Measurements from ENCODE around the gene PVR. TPM values are rescaled to one million over a fixed set of nuclear protein-coding genes. Genes with fewer than 3 reads are reported as not detected.

The PVR gene
- total and polyA plus RNA-seq, 9 of the 15 experiments (the other 6 are each of a cell fraction or from before 2014, with no cell fraction given) = 0.89 to 14.5 (median 9.8) TPM

GRCh38 chr19:44602081-44602480, 41.6 kb upstream of the PVR start:
- ChIA-PET CTCF (ENCODE audit: low intra/inter-chr PET ratio) (no interaction called here), POLR2A (interaction anchor here (0.8 to 1.3 kb wide), 2 partner anchors 9 to 14 kb away, joined by 3 to 7 read pairs; no protein-coding TSS in a partner anchor)
- FAIRE-seq (peak; percentile 51), ATAC-seq (peak; percentile 81), DNase-seq (ENCODE audit: extremely low read depth in 1 of 4, low spot score in 3 of 4) (no peak)
- no peaks in the 10 kb centered on the region for H3K9me1 ChIP-seq (ENCODE audit: control insufficient read depth, insufficient read depth, low read length)
- no peak overlapping the region for H3K4me2 ChIP-seq (ENCODE audit: insufficient read depth, low read length)
- H3K27ac ChIP-seq (ENCODE audit: extremely low read depth, low read depth, low read length) = no peak overlapping the region
- H3K36me3 ChIP-seq (ENCODE audit: control insufficient read depth, insufficient read depth, low read length) = no peaks in the 10 kb centered on the region
- H2AFZ ChIP-seq (ENCODE audit: low read depth, low read length) = no peak overlapping the region
- H3K4me1 ChIP-seq (replicated peaks in 1 of 2; ENCODE audit: control insufficient read depth in 2 of 2, insufficient read depth in 2 of 2, low read length in 2 of 2) = peaks cover 0 to 4% of the 10 kb centered on the region in 2 experiments; a peak in 2 of 5 replicates
- H3K9ac ChIP-seq (ENCODE audit: insufficient read depth in 1 of 2, low read depth in 2 of 2, low read length in 2 of 2) = no peak overlapping the region
- H3K9me3 ChIP-seq (replicated peaks; ENCODE audit: control insufficient read depth, insufficient read depth, low read depth, low read length) = no peaks in the 10 kb centered on the region
- 1% methylated on average over 6 of the region's 6 CpGs for WGBS (ENCODE audit: insufficient coverage, low coverage, missing lambda C conversion rate)
- no TSS peak for BruUV-seq (replicated peaks)
- H3K27me3 ChIP-seq (ENCODE audit: control insufficient read depth in 2 of 2, insufficient read depth in 2 of 2, low read length in 2 of 2) = peaks cover 2 to 6% of the 10 kb centered on the region in 2 experiments; a peak in 4 of 5 replicates
- in situ Hi-C loops (cut with MboI) = no loop called here
- no peaks in the 10 kb centered on the region; the same call in 1 of the 2 replicates for H4K20me1 ChIP-seq (replicated peaks; ENCODE audit: control insufficient read depth, insufficient read depth, low read length)
- intact Hi-C loops (cut with micrococcal nuclease) = no loop called here
- no peaks in the 10 kb centered on the region for H3K79me2 ChIP-seq (ENCODE audit: control insufficient read depth, insufficient read depth, low read length)
- H3K4me3 ChIP-seq = no peak overlapping the region
- TF ChIP-seq RB1 (IDR thresholded peaks at IDR 0.05; ENCODE audit: low read depth) (no peak), ZNF12 (CRISPR knock-in tag; IDR thresholded peaks at IDR 0.05) (no peak), ERF (CRISPR knock-in tag; IDR thresholded peaks at IDR 0.05) (no peak), CTBP1 (IDR thresholded peaks at IDR 0.05; ENCODE audit: borderline replicate concordance) (peak; percentile 31; the same call in 1 of the 2 replicates), ZNF318 (IDR thresholded peaks at IDR 0.05; ENCODE audit: borderline replicate concordance in 1 of 2, low read depth in 1 of 2) (no peak), BHLHE40 (IDR thresholded peaks at IDR 0.05; ENCODE audit: low read length) (peak; percentile 81), POU5F1 (IDR thresholded peaks at IDR 0.05; ENCODE audit: borderline replicate concordance, low read depth, low read length, partially characterized antibody) (no peak), SMARCE1 (IDR thresholded peaks at IDR 0.05) (no peak), SFPQ (IDR thresholded peaks at IDR 0.05; ENCODE audit: low read depth, low read length) (no peak), CXXC5 (CRISPR knock-in tag; IDR thresholded peaks at IDR 0.05) (no peak)
